Esophagus squamous epithelium (tissue), 4 donors: ENCODE results near the gene PTPRN2.

Source experiments
- POLR2A ChIP-seq, 4 donors: fragments of 450-650 bp; IDR thresholded peaks; one replicate each; pipeline ENCODE4 v1.6.1; 2017; ENCODE audit warnings: antibody characterized with exemption in 4 of 4, mild to moderate bottlenecking in 4 of 4, moderate library complexity in 3 of 4
- TF ChIP-seq, protein P1 (sequence below), 6 experiments: fragments of 450-650 bp in 4 of 6; fragments of 200-600 bp in 2 of 6; sonication (generic) in 2 of 6; IDR thresholded peaks; one replicate each; pipeline ENCODE4 v1.5.1; 2016 to 2019; ENCODE audit warnings: antibody characterized with exemption in 6 of 6, mild to moderate bottlenecking in 4 of 6, moderate library complexity in 4 of 6

DNA sequence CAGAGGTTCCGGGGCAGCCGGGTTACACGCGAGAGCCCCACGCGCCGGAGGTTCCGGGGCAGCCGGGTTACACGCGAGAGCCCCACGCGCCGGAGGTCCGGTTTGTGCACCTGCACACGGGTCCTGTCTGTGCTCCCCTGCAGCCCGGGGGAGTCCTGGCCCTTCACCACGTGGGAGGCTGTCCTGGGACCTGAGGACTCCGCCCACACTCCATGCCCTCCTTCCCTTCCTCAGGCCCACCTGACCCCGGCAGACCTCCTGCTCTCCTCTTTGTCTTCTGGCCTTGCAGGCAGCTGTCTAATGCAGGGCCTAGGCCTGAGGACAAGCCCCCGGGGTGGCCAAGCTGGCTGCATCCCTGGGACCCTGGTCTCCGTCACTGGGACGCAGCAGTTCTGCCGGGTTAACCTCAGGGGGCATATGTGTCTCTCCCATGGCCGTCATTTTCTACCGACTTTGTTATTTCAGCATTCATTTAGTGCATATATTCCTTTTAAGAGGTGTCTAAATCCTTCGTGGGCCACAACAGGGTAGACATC, 876.2 kb downstream of the PTPRN2 start:
- TF ChIP-seq, protein P1, sequence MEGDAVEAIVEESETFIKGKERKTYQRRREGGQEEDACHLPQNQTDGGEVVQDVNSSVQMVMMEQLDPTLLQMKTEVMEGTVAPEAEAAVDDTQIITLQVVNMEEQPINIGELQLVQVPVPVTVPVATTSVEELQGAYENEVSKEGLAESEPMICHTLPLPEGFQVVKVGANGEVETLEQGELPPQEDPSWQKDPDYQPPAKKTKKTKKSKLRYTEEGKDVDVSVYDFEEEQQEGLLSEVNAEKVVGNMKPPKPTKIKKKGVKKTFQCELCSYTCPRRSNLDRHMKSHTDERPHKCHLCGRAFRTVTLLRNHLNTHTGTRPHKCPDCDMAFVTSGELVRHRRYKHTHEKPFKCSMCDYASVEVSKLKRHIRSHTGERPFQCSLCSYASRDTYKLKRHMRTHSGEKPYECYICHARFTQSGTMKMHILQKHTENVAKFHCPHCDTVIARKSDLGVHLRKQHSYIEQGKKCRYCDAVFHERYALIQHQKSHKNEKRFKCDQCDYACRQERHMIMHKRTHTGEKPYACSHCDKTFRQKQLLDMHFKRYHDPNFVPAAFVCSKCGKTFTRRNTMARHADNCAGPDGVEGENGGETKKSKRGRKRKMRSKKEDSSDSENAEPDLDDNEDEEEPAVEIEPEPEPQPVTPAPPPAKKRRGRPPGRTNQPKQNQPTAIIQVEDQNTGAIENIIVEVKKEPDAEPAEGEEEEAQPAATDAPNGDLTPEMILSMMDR (IDR thresholded peaks at IDR 0.05) = no peak
- TF ChIP-seq POLR2A (IDR thresholded peaks at IDR 0.05) = no peak
